M059J (cell line): ENCODE data around the gene TUBB1. TPM values are rescaled to one million over a fixed set of nuclear protein-coding genes. Genes with fewer than 3 reads are reported as not detected.

Experiments used
- DNase-seq: peaks from one replicate; pipeline ENCODE4 v3.0.0-alpha.2; 2012; ENCODE audit warnings: low read depth
- total RNA-seq: library from RNA; depleted of rRNA; stranded (reverse); fragments of >200 nt; shearing (Covaris generic); gene quantifications from 2 replicates; pipeline ENCODE4 v1.2.3, GENCODE V29; 2014

The TUBB1 gene
- total RNA-seq, 1 experiment from 2014 or later = 0.17 TPM

DNA sequence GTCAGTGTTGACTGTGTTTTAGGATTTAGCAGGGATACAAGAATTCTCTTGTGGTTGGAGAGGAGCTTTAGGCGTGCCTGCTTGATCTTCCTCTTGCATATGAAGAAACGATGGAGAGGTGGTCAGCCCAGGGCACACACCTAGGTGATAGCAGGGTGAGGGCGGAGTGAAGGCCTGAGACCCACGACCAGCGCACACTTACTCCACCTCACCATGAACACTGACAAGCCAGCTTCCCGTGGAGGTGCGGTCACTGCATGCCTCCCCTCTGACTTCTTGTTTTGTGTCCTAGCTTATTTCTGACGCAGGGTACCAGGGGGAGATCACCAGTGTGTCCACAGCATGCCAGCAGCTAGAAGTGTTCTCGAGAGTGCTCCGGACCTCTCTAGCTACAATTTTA lies 30.0 kb upstream of the TUBB1 start:
- no peak for DNase-seq

DNA sequence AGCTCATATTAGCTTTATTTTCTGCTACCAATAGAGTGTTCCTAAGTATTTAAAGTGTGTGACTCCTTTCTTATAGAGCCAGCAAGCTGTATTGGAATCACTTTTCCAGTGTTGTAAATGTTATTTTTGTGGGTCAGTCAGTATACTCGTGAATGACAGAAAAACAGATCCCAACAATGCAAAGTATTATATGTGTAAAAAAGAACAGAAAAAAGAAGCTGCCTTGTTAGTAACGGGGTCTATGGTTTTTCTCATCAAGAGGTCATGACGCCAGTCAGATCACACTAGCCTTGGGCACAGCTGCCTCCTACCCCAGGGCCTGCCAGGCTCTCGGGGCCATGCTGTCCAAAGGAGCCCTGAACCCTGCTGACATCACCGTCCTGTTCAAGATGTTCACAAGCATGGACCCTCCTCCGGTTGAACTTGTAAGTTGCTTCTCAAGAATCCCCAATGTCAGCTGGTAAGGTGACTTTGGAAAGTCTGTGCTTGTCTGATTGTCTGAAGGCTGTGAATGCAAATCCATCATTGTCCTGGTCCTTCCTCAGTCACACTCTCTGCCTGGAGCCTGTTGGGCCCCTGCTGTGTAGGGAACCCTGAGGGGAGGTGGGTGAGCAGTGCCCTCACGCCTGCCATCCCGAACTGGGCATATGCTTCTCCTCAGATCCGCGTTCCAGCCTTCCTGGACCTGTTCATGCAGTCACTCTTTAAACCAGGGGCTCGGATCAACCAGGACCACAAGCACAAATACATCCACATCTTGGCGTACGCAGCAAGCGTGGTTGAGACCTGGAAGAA lies 28.4 kb upstream of the TUBB1 start:
- DNase-seq = no peak

DNA sequence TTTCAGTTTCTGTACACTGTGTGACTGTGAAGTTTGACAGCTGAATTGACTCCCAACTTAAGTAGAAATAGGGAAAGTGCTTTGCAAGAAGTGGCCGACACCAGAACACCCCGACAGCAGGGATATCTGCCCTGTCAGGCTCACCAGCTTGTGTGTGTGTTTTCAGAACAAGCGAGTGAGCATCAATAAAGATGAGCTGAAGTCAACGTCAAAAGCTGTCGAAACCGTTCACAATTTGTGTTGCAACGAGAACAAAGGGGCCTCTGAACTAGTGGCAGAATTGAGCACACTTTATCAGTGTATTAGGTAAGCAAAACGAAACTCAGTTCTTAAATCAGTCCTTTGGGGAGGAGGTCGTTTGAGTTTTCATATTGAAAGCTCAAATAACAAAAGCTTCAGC lies 27.5 kb upstream of the TUBB1 start:
- no peak for DNase-seq

GRCh38 chr20:58992911-58993310 lies 26.3 kb upstream of the TUBB1 start:
- no peak for DNase-seq

- no peak for DNase-seq
Observed at GRCh38 chr20:58993332-58994248, 25.6 kb upstream of the TUBB1 start.

DNA sequence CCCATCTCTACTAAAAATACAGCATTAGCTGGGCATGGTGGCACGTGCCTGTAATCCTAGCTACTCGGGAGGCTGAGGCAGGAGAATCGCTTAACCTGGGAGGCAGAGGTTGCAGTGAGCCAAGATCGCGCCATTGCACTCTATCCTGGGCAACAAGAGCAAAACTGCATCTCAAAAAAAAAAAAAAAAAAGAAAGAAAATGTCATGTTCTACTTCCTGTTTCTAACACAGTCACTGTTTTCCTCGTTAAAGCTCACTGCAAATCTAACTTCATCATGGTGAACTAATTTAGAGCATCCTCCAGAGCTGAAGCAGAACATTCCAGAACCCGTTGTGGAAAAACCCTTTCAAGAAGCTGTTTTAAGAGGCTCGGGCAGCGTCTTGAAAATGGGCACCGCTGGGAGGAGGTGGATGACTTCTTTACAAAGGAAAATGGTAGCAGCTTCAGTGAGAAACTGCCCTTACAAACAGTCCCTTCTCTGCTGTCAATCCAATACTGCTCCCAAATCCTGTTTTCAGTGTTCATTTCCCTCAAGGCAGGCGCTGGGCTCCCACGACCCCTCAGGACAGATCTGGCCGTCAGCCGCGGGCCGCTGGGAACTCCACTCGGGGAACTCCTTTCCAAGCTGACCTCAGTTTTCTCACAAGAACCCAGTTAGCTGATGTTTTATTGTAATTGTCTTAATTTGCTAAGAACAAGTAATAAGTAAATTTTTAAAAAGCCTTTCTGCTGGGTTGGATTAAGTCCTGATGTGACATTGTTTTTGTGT lies 24.7 kb upstream of the TUBB1 start:
- DNase-seq = no peak

DNA sequence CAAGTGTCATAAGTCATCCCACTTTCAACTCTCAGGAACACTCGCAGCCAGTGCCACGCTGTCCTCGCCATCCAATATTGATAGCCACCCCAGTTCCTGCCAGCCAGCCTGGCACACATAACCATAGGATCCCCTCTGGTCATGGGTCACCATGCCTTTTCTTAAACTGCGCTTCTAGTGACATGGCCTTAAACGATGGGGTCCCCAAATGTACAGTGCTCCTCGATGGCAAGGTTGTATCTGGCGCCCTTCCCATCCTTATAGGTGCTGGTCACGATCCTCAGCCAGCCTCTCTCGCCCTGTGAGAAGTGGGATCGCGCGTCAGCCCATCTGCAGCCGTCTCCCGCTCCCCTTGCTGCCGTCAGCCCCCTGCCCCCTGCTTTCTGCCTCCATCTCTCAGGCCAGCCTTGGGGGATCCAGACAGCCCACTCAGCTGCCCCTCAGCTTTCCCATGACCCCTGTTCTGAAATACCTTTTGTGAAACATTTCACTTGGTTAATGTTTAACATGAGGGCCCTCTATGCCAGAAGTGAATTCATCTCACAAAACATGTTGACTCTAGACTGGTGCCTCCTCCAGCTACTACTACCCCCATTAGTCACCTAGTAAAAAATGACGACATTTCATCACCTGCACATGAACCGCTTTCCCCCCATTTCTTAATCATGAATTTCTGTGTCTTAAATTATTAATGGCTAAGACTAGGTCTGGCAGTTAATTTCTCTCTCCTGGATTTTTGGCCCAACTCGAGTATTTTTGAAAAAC lies 23.6 kb upstream of the TUBB1 start:
- DNase-seq = no peak

- DNase-seq = no peak
Observed at GRCh38 chr20:58996226-58996611, 23.0 kb upstream of the TUBB1 start.

DNA sequence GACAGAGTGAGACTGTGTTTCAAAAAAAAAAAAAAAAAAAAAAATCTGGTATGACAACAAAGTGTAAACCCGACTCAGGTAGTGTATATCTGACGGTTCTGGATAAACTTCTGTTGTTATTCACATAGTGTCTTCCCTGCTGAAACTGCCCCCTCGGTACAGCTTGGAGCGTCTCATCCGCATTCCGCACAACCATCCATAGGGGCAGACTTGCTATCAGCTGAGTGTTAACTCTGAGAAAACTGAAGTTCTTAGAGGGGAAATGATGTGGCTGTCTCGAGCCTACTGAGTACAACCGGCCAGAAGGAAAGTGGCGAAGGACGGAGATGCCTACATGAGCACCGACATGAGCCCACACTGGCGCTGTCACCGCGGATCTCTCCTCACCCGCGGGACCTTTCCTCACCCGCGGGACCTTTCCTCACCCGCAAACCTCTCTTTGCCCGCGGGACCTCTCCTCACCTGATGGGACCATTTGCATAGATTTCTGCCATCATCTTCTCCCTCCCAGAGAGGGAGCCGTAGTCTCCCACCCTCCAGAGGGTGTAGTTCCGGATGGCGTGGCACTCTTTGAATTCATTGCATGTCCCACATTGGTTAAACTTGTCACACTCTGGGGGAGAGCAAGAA lies 22.0 kb upstream of the TUBB1 start:
- DNase-seq = no peak

GRCh38 chr20:58998656-58999055 lies 20.6 kb upstream of the TUBB1 start:
- no peak for DNase-seq

DNA sequence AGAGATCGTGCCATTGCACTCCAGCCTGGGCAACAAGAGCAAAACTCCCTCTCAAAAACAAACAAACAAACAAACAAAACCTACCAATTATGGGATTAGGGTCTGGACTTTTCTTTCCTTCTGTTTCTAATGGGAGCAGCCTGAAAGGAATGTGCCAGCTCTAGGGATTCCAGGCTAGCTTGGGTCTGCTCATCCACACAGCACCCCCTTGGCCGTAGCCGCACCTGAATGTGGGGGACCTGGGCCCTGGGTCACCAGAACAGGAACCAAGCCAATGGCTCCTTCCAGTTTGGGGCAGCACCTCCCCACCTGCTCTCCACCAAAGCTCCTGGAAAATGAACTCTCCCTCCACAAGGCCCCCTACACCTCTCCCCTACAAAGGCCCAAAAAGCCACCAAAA lies 18.9 kb upstream of the TUBB1 start:
- DNase-seq = no peak

- no peak for DNase-seq
Observed at GRCh38 chr20:59001068-59001448, 18.2 kb upstream of the TUBB1 start.

DNA sequence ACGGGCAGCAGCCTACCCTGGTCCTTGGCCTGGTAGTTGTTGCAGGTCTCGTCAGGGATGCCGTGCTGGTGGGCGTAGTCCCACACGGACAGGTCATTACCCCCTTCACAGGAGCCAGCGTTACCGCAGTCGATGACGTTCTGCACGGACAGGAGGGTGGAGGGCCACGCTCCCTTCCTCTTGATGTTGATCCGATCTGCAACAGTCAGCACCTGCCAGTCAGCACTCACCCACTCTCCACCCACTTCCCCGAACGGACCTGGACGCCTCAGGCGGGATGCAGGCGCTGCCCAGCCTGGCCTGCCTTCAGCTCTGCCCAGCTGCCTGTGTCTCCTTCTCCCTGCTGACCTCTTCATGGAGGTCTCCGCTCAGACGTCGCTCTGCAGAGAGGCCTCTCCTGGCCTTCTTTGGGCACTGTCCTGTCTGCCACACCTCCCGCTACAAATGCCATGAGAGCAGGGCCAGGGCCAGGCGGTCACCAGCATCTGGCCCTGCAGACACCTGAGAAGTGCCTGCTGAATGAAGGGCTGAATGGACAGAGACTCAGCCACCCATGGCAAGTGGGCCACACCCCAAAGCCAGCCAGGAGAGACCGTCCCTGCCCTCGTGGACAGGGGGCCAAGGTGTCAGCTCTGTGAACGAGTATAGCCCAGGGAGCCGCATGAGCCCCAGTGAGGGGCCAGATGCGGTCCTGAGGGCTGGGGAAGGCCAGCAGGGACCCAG lies 17.6 kb upstream of the TUBB1 start:
- no peak for DNase-seq

DNA sequence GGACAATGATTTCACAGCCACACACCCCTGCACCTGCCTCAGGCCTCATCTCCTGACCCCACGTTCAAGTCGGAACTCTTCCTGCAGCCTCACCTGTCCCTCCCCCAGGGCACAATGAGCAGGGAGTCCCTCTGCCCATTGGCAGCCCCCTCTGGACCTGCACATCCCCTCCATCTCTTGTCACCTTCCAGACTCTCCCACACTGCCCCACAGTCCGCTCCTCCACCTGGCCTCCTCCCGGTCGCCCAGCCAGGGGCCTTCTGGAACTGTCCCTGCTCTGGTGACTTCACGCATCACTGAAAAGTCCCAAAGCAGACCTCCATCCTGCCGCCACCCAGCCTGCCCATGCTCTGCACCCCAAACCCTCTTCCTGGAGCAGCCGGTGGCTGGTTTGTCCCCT lies 16.8 kb upstream of the TUBB1 start:
- no peak for DNase-seq

DNA sequence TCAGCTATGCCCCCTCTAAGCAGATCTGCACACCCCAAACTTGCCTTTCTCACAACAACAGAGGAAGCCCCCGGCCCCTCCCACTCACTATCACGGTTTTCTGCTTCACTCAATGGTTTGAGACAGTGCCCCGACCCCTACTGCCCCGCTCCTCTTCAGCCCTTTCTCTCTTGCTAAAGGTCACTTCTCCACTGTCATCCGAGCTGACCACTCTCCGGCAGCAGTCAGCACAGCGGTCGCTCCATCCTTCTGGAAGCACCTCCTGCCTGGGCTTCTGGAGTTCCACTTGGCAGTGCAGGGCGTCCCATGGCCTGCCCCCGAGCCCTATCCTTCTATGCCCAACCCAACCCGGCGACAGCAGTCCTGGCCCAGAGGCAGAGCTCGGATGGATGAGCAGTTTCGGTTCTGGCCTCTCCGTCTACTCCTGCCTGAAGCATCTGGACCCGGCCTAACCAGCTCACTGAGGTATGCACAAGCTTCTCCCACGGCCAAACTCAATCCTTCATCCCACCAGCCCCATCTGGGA lies 16.3 kb upstream of the TUBB1 start:
- DNase-seq = no peak

DNA sequence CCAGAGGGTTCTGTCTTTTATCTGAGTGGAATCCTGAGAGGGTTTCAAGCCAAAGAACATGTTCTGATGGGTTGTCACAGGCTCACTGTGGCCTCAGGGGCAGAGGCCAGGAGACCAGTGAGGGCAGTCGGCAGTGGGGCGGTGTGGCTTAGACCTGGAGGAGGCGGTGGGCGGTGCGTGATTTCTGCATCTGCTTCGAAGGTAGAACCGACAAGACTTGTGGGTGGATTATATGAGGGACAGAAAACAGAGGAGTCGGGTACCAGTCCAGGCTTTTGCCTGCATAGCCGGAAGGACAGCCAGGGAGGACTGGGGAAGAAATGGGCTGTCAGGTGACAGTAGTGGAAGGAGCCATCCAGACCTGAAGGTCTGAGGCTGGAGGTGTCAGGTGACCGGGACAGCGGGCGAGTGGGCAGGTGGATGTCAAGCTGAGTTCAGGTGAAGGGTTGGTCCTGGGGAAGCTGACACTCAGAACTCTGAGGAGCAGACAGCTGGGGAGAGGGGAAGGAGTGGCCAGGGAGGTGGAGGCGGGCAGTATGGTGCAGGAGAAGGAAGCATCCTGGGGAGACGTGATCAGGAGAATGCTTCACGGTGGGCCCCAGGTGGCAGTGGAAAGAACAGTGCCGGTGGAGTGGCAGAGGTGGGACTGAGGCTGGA lies 15.3 kb upstream of the TUBB1 start:
- no peak for DNase-seq

DNA sequence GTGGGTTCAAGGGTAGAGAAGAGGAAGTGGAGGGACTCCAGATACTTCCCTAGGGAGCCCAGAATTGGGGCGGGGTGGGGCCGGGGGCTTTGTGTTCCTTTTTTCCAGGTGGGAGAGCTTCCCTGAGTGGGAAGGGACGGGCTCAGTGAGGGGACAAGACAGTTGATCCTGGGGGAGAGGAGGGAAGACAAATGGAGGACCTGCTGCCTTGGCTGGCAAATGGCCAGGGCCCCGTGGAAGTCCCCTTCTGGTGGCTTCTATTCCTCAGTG lies 14.8 kb upstream of the TUBB1 start:
- DNase-seq = no peak

GRCh38 chr20:59004763-59005522 lies 14.3 kb upstream of the TUBB1 start:
- DNase-seq = no peak

DNA sequence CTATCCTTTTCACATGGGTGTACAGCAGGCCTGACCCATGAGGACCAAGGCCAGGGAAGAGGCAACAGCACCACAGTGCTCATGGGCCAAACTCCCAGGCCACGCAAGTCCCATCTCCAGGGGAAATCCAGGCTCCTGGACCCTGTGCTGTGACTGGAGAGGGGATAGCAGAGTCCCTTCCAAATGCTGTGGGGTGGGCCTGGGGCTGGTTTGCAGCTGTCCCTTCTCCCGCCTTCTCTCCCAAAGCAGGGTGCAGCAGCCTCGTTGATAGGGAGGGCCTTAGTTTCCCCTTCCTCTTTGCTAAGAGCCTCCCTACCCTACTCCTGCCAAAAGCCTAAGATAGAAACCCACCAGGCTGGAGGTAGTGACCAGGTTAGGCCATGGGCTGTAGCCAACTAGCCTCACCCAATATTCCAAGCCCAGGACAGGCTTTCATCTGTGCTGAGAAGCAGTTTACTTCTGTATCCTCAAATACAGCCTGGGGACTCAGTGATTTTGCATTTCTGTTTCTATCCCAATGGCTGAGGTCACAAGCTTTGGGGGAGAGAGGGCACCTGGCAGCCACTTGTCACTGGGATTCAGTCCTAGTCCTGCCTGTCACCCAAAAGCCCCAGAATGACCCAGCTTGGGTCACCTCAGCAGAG lies 13.6 kb upstream of the TUBB1 start:
- DNase-seq = no peak
